ENCODE measurements around the gene ABHD14A. TPM values are rescaled to one million over a fixed set of nuclear protein-coding genes. Genes with fewer than 3 reads are reported as not detected.

ABHD14A gene
- total and polyA plus RNA-seq, 2 of the 13 experiments (the other 11 are each of a cell fraction or from before 2014, with no cell fraction given), result 29.5 to 46.9 TPM

DNA sequence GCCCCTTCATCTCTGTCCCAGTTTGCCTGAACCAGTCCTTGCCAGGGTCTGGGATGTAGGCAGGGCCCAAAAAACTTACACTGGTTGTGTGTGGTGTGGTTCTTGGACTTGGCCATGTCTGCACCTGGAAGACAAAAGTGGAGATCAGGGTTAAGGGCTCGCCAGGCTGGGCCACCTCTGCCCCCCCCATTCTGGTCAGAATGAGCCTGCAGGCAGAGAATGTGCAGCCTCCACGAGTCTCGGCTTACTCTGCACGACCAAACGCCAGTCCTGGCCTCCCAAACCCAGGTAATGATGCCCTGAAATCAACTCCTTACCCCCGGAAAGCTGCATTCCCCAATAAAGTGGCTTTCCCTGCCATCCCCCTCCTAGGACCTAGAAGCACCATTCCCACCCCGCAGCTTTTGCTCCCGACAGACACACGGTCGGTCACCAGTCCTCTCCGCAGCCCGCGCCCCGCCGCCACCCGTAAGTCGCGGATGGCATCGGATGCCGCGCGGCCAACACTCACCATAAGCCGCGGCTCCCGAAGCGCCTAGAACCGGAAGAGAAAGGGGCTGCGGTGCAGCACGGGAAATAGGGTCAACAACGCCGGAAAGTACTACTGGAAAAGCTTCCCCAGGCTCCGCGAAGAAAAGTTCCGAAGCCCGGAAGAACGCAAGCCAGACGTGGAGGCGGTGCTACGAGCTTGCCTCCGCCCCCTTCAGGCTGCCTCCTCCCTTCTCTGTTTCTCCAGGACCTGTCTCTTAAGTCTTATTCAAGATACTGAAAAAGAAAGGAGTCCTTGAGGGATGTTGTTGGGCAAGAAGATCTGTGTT lies 20.7 kb downstream of the ABHD14A start, which contains the start of gene RPL29 (continued):
- TF ChIP-seq, protein P1, sequence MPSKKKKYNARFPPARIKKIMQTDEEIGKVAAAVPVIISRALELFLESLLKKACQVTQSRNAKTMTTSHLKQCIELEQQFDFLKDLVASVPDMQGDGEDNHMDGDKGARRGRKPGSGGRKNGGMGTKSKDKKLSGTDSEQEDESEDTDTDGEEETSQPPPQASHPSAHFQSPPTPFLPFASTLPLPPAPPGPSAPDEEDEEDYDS (CRISPR knock-in tag; IDR thresholded peaks at IDR 0.05), result peak; percentile 96
- TF ChIP-seq, protein P2, sequence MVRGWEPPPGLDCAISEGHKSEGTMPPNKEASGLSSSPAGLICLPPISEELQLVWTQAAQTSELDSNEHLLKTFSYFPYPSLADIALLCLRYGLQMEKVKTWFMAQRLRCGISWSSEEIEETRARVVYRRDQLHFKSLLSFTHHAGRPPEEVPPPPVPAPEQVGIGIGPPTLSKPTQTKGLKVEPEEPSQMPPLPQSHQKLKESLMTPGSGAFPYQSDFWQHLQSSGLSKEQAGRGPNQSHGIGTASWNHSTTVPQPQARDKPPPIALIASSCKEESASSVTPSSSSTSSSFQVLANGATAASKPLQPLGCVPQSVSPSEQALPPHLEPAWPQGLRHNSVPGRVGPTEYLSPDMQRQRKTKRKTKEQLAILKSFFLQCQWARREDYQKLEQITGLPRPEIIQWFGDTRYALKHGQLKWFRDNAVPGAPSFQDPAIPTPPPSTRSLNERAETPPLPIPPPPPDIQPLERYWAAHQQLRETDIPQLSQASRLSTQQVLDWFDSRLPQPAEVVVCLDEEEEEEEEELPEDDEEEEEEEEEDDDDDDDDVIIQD (CRISPR knock-in tag; IDR thresholded peaks at IDR 0.05; ENCODE audit: low read depth), result peak; percentile 35; the same call in 1 of the 2 replicates
- TF ChIP-seq SIN3A (IDR thresholded peaks at IDR 0.05; ENCODE audit: borderline replicate concordance, low read depth, low read length) (peak; percentile 95), ZBTB7A (CRISPR knock-in tag; IDR thresholded peaks at IDR 0.05) (0 out of 2 replicates have a peak, but pooled peaks have one; percentile 21), MBNL3 (CRISPR knock-in tag; conservative IDR thresholded peaks at IDR 0.05) (no peak), PAF1 (CRISPR knock-in tag; IDR thresholded peaks at IDR 0.05) (no peak), TAF15 (IDR thresholded peaks at IDR 0.05; ENCODE audit: low read depth, low read length, poor library complexity, severe bottlenecking) (no peak), CBX2 (IDR thresholded peaks at IDR 0.05; ENCODE audit: low read depth, low read length) (no peak), CBX2 (CRISPR knock-in tag; IDR thresholded peaks at IDR 0.05; ENCODE audit: low read depth) (no peak), ZSCAN25 (CRISPR knock-in tag; IDR thresholded peaks at IDR 0.05) (no peak), MIXL1 (CRISPR knock-in tag; IDR thresholded peaks at IDR 0.05) (peak; percentile 92), NFE2 (CRISPR knock-in tag; IDR thresholded peaks at IDR 0.05) (no peak), SMC3 (IDR thresholded peaks at IDR 0.05; ENCODE audit: low read length) (no peak)
- TF ChIP-seq, protein P3, sequence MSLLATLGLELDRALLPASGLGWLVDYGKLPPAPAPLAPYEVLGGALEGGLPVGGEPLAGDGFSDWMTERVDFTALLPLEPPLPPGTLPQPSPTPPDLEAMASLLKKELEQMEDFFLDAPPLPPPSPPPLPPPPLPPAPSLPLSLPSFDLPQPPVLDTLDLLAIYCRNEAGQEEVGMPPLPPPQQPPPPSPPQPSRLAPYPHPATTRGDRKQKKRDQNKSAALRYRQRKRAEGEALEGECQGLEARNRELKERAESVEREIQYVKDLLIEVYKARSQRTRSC (CRISPR knock-in tag; IDR thresholded peaks at IDR 0.05; ENCODE audit: low read depth), result no peak
- TF ChIP-seq, protein P4, sequence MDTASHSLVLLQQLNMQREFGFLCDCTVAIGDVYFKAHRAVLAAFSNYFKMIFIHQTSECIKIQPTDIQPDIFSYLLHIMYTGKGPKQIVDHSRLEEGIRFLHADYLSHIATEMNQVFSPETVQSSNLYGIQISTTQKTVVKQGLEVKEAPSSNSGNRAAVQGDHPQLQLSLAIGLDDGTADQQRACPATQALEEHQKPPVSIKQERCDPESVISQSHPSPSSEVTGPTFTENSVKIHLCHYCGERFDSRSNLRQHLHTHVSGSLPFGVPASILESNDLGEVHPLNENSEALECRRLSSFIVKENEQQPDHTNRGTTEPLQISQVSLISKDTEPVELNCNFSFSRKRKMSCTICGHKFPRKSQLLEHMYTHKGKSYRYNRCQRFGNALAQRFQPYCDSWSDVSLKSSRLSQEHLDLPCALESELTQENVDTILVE (CRISPR knock-in tag; IDR thresholded peaks at IDR 0.05), result peak; percentile 97
- TF ChIP-seq, protein P5, sequence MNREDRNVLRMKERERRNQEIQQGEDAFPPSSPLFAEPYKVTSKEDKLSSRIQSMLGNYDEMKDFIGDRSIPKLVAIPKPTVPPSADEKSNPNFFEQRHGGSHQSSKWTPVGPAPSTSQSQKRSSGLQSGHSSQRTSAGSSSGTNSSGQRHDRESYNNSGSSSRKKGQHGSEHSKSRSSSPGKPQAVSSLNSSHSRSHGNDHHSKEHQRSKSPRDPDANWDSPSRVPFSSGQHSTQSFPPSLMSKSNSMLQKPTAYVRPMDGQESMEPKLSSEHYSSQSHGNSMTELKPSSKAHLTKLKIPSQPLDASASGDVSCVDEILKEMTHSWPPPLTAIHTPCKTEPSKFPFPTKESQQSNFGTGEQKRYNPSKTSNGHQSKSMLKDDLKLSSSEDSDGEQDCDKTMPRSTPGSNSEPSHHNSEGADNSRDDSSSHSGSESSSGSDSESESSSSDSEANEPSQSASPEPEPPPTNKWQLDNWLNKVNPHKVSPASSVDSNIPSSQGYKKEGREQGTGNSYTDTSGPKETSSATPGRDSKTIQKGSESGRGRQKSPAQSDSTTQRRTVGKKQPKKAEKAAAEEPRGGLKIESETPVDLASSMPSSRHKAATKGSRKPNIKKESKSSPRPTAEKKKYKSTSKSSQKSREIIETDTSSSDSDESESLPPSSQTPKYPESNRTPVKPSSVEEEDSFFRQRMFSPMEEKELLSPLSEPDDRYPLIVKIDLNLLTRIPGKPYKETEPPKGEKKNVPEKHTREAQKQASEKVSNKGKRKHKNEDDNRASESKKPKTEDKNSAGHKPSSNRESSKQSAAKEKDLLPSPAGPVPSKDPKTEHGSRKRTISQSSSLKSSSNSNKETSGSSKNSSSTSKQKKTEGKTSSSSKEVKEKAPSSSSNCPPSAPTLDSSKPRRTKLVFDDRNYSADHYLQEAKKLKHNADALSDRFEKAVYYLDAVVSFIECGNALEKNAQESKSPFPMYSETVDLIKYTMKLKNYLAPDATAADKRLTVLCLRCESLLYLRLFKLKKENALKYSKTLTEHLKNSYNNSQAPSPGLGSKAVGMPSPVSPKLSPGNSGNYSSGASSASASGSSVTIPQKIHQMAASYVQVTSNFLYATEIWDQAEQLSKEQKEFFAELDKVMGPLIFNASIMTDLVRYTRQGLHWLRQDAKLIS (CRISPR knock-in tag; IDR thresholded peaks at IDR 0.05), result peak; percentile 90; the same call in 1 of the 2 replicates
- TF ChIP-seq, protein P6, sequence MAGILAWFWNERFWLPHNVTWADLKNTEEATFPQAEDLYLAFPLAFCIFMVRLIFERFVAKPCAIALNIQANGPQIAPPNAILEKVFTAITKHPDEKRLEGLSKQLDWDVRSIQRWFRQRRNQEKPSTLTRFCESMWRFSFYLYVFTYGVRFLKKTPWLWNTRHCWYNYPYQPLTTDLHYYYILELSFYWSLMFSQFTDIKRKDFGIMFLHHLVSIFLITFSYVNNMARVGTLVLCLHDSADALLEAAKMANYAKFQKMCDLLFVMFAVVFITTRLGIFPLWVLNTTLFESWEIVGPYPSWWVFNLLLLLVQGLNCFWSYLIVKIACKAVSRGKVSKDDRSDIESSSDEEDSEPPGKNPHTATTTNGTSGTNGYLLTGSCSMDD (CRISPR knock-in tag; IDR thresholded peaks at IDR 0.05), result no peak
- TF ChIP-seq, protein P7, sequence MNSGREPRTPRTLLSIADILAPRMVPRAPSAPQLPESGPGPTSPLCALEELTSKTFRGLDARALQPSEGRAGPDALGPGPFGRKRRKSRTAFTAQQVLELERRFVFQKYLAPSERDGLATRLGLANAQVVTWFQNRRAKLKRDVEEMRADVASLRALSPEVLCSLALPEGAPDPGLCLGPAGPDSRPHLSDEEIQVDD (CRISPR knock-in tag; IDR thresholded peaks at IDR 0.05; ENCODE audit: borderline replicate concordance), result peak; percentile 47; the same call in 1 of the 2 replicates

All from HepG2 (cell line).